ENCODE data around the gene CYP8B1. TPM values are rescaled to one million over a fixed set of nuclear protein-coding genes. Genes with fewer than 3 reads are reported as not detected.

The CYP8B1 gene
- total and polyA plus RNA-seq, 9 donors: 0.02 to 0.14 (median 0.07) TPM; not detected in 3

DNA sequence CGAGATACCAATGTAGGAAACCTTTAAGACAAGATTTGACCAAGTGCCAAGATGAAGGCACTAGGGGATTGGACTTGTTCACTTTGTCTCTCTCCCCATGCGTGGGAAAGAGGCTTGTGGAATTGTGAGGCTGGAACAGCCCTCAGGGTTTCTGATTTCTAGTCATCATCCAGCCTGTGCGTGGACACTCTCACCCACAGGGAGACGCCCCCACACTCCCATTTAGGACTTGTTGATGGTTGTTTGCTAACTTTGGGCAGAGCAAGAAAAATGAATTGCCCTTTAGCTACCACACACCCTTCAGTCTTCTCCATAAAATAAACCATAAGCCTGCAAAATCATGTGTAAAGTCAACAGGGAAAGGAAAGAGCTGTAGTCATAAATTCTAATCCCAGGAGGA lies 48.0 kb downstream of the CYP8B1 start:
- 56% methylated on average over 1 of the region's 4 CpGs for WGBS (ENCODE audit: insufficient coverage)
- no peak overlapping the region for H3K27ac ChIP-seq (ENCODE audit: low read length)
- no peaks in the 10 kb centered on the region for H3K36me3 ChIP-seq (ENCODE audit: control insufficient read depth, insufficient read depth, low read length)
- no peak overlapping the region for H3K4me3 ChIP-seq (ENCODE audit: low read length)
- H3K9me3 ChIP-seq (replicated peaks; ENCODE audit: control insufficient read depth, low read depth, low read length): no peaks in the 10 kb centered on the region
- peaks cover 2% of the 10 kb centered on the region for H3K27me3 ChIP-seq (ENCODE audit: control insufficient read depth, insufficient read depth, low read length)
- DNase-seq: no peak
- H3K4me1 ChIP-seq (ENCODE audit: control insufficient read depth, insufficient read depth, low read length): no peaks in the 10 kb centered on the region

DNA sequence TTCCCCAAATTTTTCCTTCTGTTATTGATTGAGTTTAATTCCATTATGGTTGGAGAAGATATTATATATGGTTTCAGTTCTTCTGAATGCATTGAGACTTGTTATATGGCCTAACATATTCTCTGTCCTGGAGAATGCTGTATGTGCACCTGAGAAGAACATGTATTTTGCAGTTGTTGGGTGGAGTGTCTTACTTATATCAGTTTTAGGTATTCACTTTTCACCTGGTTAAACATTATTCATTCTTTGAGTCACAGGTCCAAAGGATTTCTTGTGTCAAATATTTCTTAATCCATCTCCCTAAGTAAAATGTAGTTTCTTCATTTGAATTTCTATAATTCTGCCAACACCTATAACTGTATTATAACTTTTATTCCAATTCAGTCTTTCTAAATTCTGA lies 48.7 kb downstream of the CYP8B1 start:
- Histone ChIP-seq H3K27ac (ENCODE audit: low read length) (no peak overlapping the region), H3K36me3 (ENCODE audit: control insufficient read depth, insufficient read depth, low read length) (no peaks in the 10 kb centered on the region), H3K9me3 (replicated peaks; ENCODE audit: control insufficient read depth, low read depth, low read length) (no peaks in the 10 kb centered on the region), H3K4me1 (ENCODE audit: control insufficient read depth, insufficient read depth, low read length) (no peaks in the 10 kb centered on the region), H3K4me3 (ENCODE audit: low read length) (no peak overlapping the region), H3K27me3 (ENCODE audit: control insufficient read depth, insufficient read depth, low read length) (peaks cover 2% of the 10 kb centered on the region)
- DNase-seq: no peak

DNA sequence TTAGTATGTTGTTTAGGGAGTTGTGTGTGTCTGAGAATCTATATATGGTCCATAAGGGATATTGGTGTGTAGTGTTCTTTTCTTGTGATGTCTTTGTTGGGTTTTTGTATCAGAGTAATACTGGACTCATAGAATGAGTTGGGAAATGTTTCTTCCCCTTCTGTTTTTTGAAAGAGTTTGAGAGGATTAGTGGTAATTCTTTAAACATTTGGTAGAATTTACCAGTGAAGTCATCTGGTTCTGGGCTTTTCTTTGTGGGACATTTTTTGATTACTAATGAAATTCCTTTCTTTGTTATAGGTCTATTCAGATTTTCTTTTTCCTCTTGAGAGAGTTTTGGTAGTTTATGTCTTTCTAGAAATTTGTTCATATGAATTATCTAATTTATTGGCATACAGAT lies 49.5 kb downstream of the CYP8B1 start:
- Histone ChIP-seq H3K9me3 (replicated peaks; ENCODE audit: control insufficient read depth, low read depth, low read length) (no peaks in the 10 kb centered on the region), H3K27ac (ENCODE audit: low read length) (no peak overlapping the region), H3K4me3 (ENCODE audit: low read length) (no peak overlapping the region), H3K4me1 (ENCODE audit: control insufficient read depth, insufficient read depth, low read length) (no peaks in the 10 kb centered on the region), H3K36me3 (ENCODE audit: control insufficient read depth, insufficient read depth, low read length) (no peaks in the 10 kb centered on the region), H3K27me3 (ENCODE audit: control insufficient read depth, insufficient read depth, low read length) (peaks cover 2% of the 10 kb centered on the region)
- no peak for DNase-seq

DNA sequence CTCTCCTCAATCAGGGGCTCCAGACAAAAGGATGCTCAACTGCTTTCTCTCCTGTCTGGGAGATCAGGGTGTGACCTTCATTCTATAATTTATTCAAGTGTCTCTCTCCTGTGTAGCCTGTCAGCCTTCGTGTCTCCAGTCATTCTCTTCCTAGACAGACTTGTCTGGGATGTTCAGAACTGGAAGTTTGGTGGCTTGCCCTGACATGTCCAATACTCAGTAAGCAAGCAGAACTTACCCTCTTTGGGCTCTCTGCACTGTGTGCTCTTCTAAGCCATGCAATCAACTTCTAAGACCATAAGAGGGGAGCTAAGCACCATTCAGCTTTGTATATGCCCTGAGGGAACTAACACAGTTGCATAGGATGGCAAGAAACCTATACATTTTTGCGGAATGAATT lies 52.3 kb downstream of the CYP8B1 start:
- Histone ChIP-seq H3K36me3 (ENCODE audit: control insufficient read depth, insufficient read depth, low read length) (no peaks in the 10 kb centered on the region), H3K9me3 (replicated peaks; ENCODE audit: control insufficient read depth, low read depth, low read length) (no peaks in the 10 kb centered on the region), H3K27ac (ENCODE audit: low read length) (no peak overlapping the region), H3K4me3 (ENCODE audit: low read length) (no peak overlapping the region), H3K4me1 (ENCODE audit: control insufficient read depth, insufficient read depth, low read length) (no peaks in the 10 kb centered on the region), H3K27me3 (ENCODE audit: control insufficient read depth, insufficient read depth, low read length) (no peaks in the 10 kb centered on the region)
- no peak for DNase-seq
- WGBS (ENCODE audit: insufficient coverage): no CpG with 5 or more reads among the region's 2 CpGs

DNA sequence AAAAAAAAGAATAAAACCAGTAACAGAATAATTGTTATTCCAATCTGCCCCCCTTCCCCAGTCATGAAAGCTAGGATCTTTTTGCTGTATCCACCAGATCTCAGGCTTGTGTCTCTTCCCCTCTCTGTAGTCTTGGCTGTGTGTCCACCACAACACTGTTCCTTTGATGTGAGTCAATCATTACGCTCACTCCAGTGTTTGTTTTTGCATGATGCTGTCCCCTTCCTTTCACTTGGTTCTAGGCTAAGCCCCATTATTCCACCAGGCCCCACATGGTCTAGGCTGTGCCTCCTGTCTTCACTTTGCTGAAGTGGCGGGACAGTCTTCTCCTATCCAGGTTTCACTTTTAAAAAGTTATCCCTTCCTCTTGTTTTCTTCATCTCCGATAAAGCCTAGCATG lies 52.9 kb downstream of the CYP8B1 start:
- H3K36me3 ChIP-seq (ENCODE audit: control insufficient read depth, insufficient read depth, low read length): no peaks in the 10 kb centered on the region

More for the DNA sequence above, 52.9 kb downstream of the CYP8B1 start:
- no peaks in the 10 kb centered on the region for H3K9me3 ChIP-seq (replicated peaks; ENCODE audit: control insufficient read depth, low read depth, low read length)
- WGBS (ENCODE audit: insufficient coverage): 93% methylated on average over 2 of the region's 3 CpGs
- H3K4me1 ChIP-seq (ENCODE audit: control insufficient read depth, insufficient read depth, low read length): no peaks in the 10 kb centered on the region
- no peak overlapping the region for H3K27ac ChIP-seq (ENCODE audit: low read length)
- H3K4me3 ChIP-seq (ENCODE audit: low read length): no peak overlapping the region
- no peak for DNase-seq
- no peaks in the 10 kb centered on the region for H3K27me3 ChIP-seq (ENCODE audit: control insufficient read depth, insufficient read depth, low read length)

Other genes with a start within 250 kb of the CYP8B1 start
- gene ZBTB47, start 222.2 kb downstream of the CYP8B1 start, total RNA-seq: 25.9 TPM
- 10 to 100 TPM; 28.3 to 36.6 (median 31.9) TPM for gene ZBTB47, start 222.2 kb downstream of the CYP8B1 start, polyA plus RNA-seq (ENCODE audit: insufficient read depth in 1 of 8, insufficient read length in 8 of 8, low replicate concordance in 1 of 8)
- 114 TPM for gene KLHL40, start 190.3 kb downstream of the CYP8B1 start, total RNA-seq
- 100 to 1,000 TPM in 6 of 8 donors, 10 to 100 TPM in 2; 86.0 to 176 (median 135) TPM for gene KLHL40, start 190.3 kb downstream of the CYP8B1 start, polyA plus RNA-seq (ENCODE audit: insufficient read depth in 1 of 8, insufficient read length in 8 of 8, low replicate concordance in 1 of 8)
- 18.1 TPM for gene HHATL, start 173.1 kb downstream of the CYP8B1 start, total RNA-seq
- 10 to 100 TPM; 26.4 to 67.7 (median 48.1) TPM for gene HHATL, start 173.1 kb downstream of the CYP8B1 start, polyA plus RNA-seq (ENCODE audit: insufficient read depth in 1 of 8, insufficient read length in 8 of 8, low replicate concordance in 1 of 8)
- 0.35 TPM for gene CCDC13, start 102.6 kb downstream of the CYP8B1 start, total RNA-seq
- gene CCDC13, start 102.6 kb downstream of the CYP8B1 start, polyA plus RNA-seq (ENCODE audit: insufficient read depth in 1 of 8, insufficient read length in 8 of 8, low replicate concordance in 1 of 8): under 1 TPM in 7 of 8 donors, not detected in 1; 0.16 to 0.55 (median 0.37) TPM
- gene HIGD1A, start 71.4 kb downstream of the CYP8B1 start, total RNA-seq: 71.8 TPM
- 10 to 100 TPM; 68.3 to 93.3 (median 84.7) TPM for gene HIGD1A, start 71.4 kb downstream of the CYP8B1 start, polyA plus RNA-seq (ENCODE audit: insufficient read depth in 1 of 8, insufficient read length in 8 of 8, low replicate concordance in 1 of 8)
- 0.53 TPM for gene ACKR2, start 66.4 kb downstream of the CYP8B1 start, total RNA-seq
- gene ACKR2, start 66.4 kb downstream of the CYP8B1 start, polyA plus RNA-seq (ENCODE audit: insufficient read depth in 1 of 8, insufficient read length in 8 of 8, low replicate concordance in 1 of 8): under 1 TPM; 0.26 to 0.69 (median 0.58) TPM
- gene ZNF662, start 30.3 kb upstream of the CYP8B1 start, total RNA-seq: 13.0 TPM
- 10 to 100 TPM; 10.5 to 19.8 (median 14.9) TPM for gene ZNF662, start 30.3 kb upstream of the CYP8B1 start, polyA plus RNA-seq (ENCODE audit: insufficient read depth in 1 of 8, insufficient read length in 8 of 8, low replicate concordance in 1 of 8)
- gene GASK1A, start 103.4 kb upstream of the CYP8B1 start, total RNA-seq: 14.6 TPM
- 1 to 10 TPM; 4.1 to 8.7 (median 6.0) TPM for gene GASK1A, start 103.4 kb upstream of the CYP8B1 start, polyA plus RNA-seq (ENCODE audit: insufficient read depth in 1 of 8, insufficient read length in 8 of 8, low replicate concordance in 1 of 8)
- 16.6 TPM for gene POMGNT2, start 230.2 kb upstream of the CYP8B1 start, total RNA-seq
- 10 to 100 TPM; 17.6 to 27.7 (median 24.3) TPM for gene POMGNT2, start 230.2 kb upstream of the CYP8B1 start, polyA plus RNA-seq (ENCODE audit: insufficient read depth in 1 of 8, insufficient read length in 8 of 8, low replicate concordance in 1 of 8)